Measurements from ENCODE around the gene PPARA.

Gene PPARA

GRCh38 chr22:46214616-46215015 is 64.3 kb downstream of the PPARA start:
- DNase-seq (ENCODE audit: insufficient read length) (no peak), FAIRE-seq (no peak)
- no peak for TF ChIP-seq TAF1 (IDR thresholded peaks at IDR 0.05; ENCODE audit: borderline replicate concordance, low read depth, low read length)
- no peak for TF ChIP-seq POLR2A (IDR thresholded peaks at IDR 0.05; ENCODE audit: low read depth, low read length)
- no peak for TF ChIP-seq POLR2AphosphoS5 (IDR thresholded peaks at IDR 0.05; ENCODE audit: low read depth, low read length)

GRCh38 chr22:46219636-46220035 is 69.3 kb downstream of the PPARA start:
- TF ChIP-seq POLR2AphosphoS5 (IDR thresholded peaks at IDR 0.05; ENCODE audit: low read depth, low read length) (no peak), TAF1 (IDR thresholded peaks at IDR 0.05; ENCODE audit: borderline replicate concordance, low read depth, low read length) (no peak), POLR2A (IDR thresholded peaks at IDR 0.05; ENCODE audit: low read depth, low read length) (no peak)
- no peak for DNase-seq (ENCODE audit: insufficient read length)
- peak; percentile 27 for FAIRE-seq

- FAIRE-seq (no peak), DNase-seq (ENCODE audit: insufficient read length) (no peak)
- TF ChIP-seq TAF1 (IDR thresholded peaks at IDR 0.05; ENCODE audit: borderline replicate concordance, low read depth, low read length) (no peak), POLR2A (IDR thresholded peaks at IDR 0.05; ENCODE audit: low read depth, low read length) (no peak), POLR2AphosphoS5 (IDR thresholded peaks at IDR 0.05; ENCODE audit: low read depth, low read length) (no peak)
These were observed 70.6 kb downstream of the PPARA start for GRCh38 chr22:46220921-46221320.

GRCh38 chr22:46224044-46224897 is 73.9 kb downstream of the PPARA start:
- TF ChIP-seq POLR2A (IDR thresholded peaks at IDR 0.05; ENCODE audit: low read depth, low read length) (no peak), POLR2AphosphoS5 (IDR thresholded peaks at IDR 0.05; ENCODE audit: low read depth, low read length) (no peak), TAF1 (IDR thresholded peaks at IDR 0.05; ENCODE audit: borderline replicate concordance, low read depth, low read length) (no peak)
- FAIRE-seq = no peak
- no peak for DNase-seq (ENCODE audit: insufficient read length)

GRCh38 chr22:46224898-46225290 is 74.6 kb downstream of the PPARA start:
- DNase-seq (ENCODE audit: insufficient read length) (no peak), FAIRE-seq (no peak)
- TF ChIP-seq TAF1 (IDR thresholded peaks at IDR 0.05; ENCODE audit: borderline replicate concordance, low read depth, low read length) = no peak
- TF ChIP-seq POLR2A (IDR thresholded peaks at IDR 0.05; ENCODE audit: low read depth, low read length) = no peak
- TF ChIP-seq POLR2AphosphoS5 (IDR thresholded peaks at IDR 0.05; ENCODE audit: low read depth, low read length) = no peak

GRCh38 chr22:46225631-46226030 is 75.3 kb downstream of the PPARA start:
- TF ChIP-seq POLR2AphosphoS5 (IDR thresholded peaks at IDR 0.05; ENCODE audit: low read depth, low read length) = no peak
- no peak for TF ChIP-seq TAF1 (IDR thresholded peaks at IDR 0.05; ENCODE audit: borderline replicate concordance, low read depth, low read length)
- no peak for TF ChIP-seq POLR2A (IDR thresholded peaks at IDR 0.05; ENCODE audit: low read depth, low read length)
- DNase-seq (ENCODE audit: insufficient read length) (no peak), FAIRE-seq (no peak)

- no peak for TF ChIP-seq POLR2AphosphoS5 (IDR thresholded peaks at IDR 0.05; ENCODE audit: low read depth, low read length)
- TF ChIP-seq TAF1 (IDR thresholded peaks at IDR 0.05; ENCODE audit: borderline replicate concordance, low read depth, low read length) = no peak
- no peak for TF ChIP-seq POLR2A (IDR thresholded peaks at IDR 0.05; ENCODE audit: low read depth, low read length)
- no peak for DNase-seq (ENCODE audit: insufficient read length)
- FAIRE-seq = no peak
These were observed 76.3 kb downstream of the PPARA start for GRCh38 chr22:46226577-46226976.

- TF ChIP-seq POLR2AphosphoS5 (IDR thresholded peaks at IDR 0.05; ENCODE audit: low read depth, low read length) (no peak), POLR2A (IDR thresholded peaks at IDR 0.05; ENCODE audit: low read depth, low read length) (no peak), TAF1 (IDR thresholded peaks at IDR 0.05; ENCODE audit: borderline replicate concordance, low read depth, low read length) (no peak)
- DNase-seq (ENCODE audit: insufficient read length) = no peak
- no peak for FAIRE-seq
These were observed 79.4 kb downstream of the PPARA start for GRCh38 chr22:46229701-46230100.

GRCh38 chr22:46230262-46230901 is 80.1 kb downstream of the PPARA start:
- FAIRE-seq (no peak), DNase-seq (ENCODE audit: insufficient read length) (no peak)
- TF ChIP-seq POLR2AphosphoS5 (IDR thresholded peaks at IDR 0.05; ENCODE audit: low read depth, low read length) = no peak
- no peak for TF ChIP-seq TAF1 (IDR thresholded peaks at IDR 0.05; ENCODE audit: borderline replicate concordance, low read depth, low read length)

- FAIRE-seq (no peak), DNase-seq (ENCODE audit: insufficient read length) (no peak)
- no peak for TF ChIP-seq TAF1 (IDR thresholded peaks at IDR 0.05; ENCODE audit: borderline replicate concordance, low read depth, low read length)
- TF ChIP-seq POLR2AphosphoS5 (IDR thresholded peaks at IDR 0.05; ENCODE audit: low read depth, low read length) = no peak
- TF ChIP-seq POLR2A (IDR thresholded peaks at IDR 0.05; ENCODE audit: low read depth, low read length) = no peak
These were observed 82.9 kb downstream of the PPARA start for GRCh38 chr22:46233231-46233630.

- DNase-seq (ENCODE audit: insufficient read length) (no peak), FAIRE-seq (no peak)
- TF ChIP-seq TAF1 (IDR thresholded peaks at IDR 0.05; ENCODE audit: borderline replicate concordance, low read depth, low read length) (no peak), POLR2A (IDR thresholded peaks at IDR 0.05; ENCODE audit: low read depth, low read length) (no peak), POLR2AphosphoS5 (IDR thresholded peaks at IDR 0.05; ENCODE audit: low read depth, low read length) (no peak)
These were observed 84.6 kb downstream of the PPARA start for GRCh38 chr22:46234969-46235368.

Data from GM12892 (cell line).